GM23248 (cell line): ENCODE measurements around the gene CIC.

Experiments
- EZH2 ChIP-seq: fragments of 200-600 bp; sonication (generic); IDR thresholded peaks from 2 replicates; pipeline ENCODE4 v1.6.1; 2018; ENCODE audit warnings: antibody characterized with exemption, mild to moderate bottlenecking; ENCODE audit not compliant: insufficient read depth, poor library complexity, severe bottlenecking
- EZH2phosphoT487 ChIP-seq: fragments of 200-600 bp; sonication (generic); IDR thresholded peaks from 2 replicates; pipeline ENCODE4 v1.6.1; 2018; ENCODE audit warnings: antibody characterized with exemption, moderate library complexity, mild to moderate bottlenecking, low read depth; ENCODE audit not compliant: insufficient read depth

GRCh38 chr19:42278452-42279154 lies 9.6 kb downstream of the CIC start:
- TF ChIP-seq EZH2 (no peak), EZH2phosphoT487 (no peak)
